ENCODE measurements around the gene GTPBP6. TPM values are rescaled to one million over a fixed set of nuclear protein-coding genes. Genes with fewer than 3 reads are reported as not detected.
"Not testable (repeated sequence)": the region's sequence is repeated elsewhere in the genome, so short reads cannot be mapped to it uniquely, and the experiment has no call there.

The GTPBP6 gene
- total RNA-seq, 3 donors from 2014 or later (not counting 1 experiment from before 2014, with no cell fraction given): 46.9 to 62.8 (median 49.8) TPM

- peaks cover 0 to 6% of the 10 kb centered on the region in 2 donors for H3K4me1 Mint-ChIP-seq
- no peaks in the 10 kb centered on the region for H3K36me3 Mint-ChIP-seq
- ATAC-seq: no peak
- no peaks in the 10 kb centered on the region for H3K9me3 Mint-ChIP-seq
- no peak for TF ChIP-seq CTCF (IDR thresholded peaks at IDR 0.05)
- Histone ChIP-seq H3K27me3 (ENCODE audit: control insufficient read depth, insufficient read depth, low read length) (no peaks in the 10 kb centered on the region), H3K36me3 (ENCODE audit: control insufficient read depth, insufficient read depth, low read length) (no peaks in the 10 kb centered on the region), H3K4me3 (ENCODE audit: low read length) (no peak overlapping the region), H3K4me1 (ENCODE audit: control insufficient read depth, insufficient read depth, low read length) (no peaks in the 10 kb centered on the region), H3K27ac (ENCODE audit: low read length) (no peak overlapping the region), H3K9me3 (ENCODE audit: control insufficient read depth, insufficient read depth, low read length) (no peaks in the 10 kb centered on the region)
- H3K4me3 Mint-ChIP-seq: no peak overlapping the region
- DNase-seq: no peak
- H3K27me3 Mint-ChIP-seq (ENCODE audit: low read depth in 2 of 2): no peaks in the 10 kb centered on the region
- H3K27ac Mint-ChIP-seq: no peak overlapping the region
- intact Hi-C loops (cut with micrococcal nuclease): no loop called here
- 86% methylated on average over 21 of the region's 21 CpGs for WGBS (ENCODE audit: insufficient coverage)
Measured at GRCh38 chrX:257681-258289, 60.8 kb downstream of the GTPBP6 start.

- ATAC-seq; H3K27me3 ChIP-seq (ENCODE audit: control insufficient read depth, insufficient read depth, low read length); H3K27ac ChIP-seq (ENCODE audit: low read length); H3K36me3 Mint-ChIP-seq; H3K4me3 ChIP-seq (ENCODE audit: low read length); DNase-seq; H3K9me3 Mint-ChIP-seq; H3K4me3 Mint-ChIP-seq; H3K4me1 ChIP-seq (ENCODE audit: control insufficient read depth, insufficient read depth, low read length); H3K36me3 ChIP-seq (ENCODE audit: control insufficient read depth, insufficient read depth, low read length); H3K9me3 ChIP-seq (ENCODE audit: control insufficient read depth, insufficient read depth, low read length); H3K27me3 Mint-ChIP-seq (ENCODE audit: low read depth in 2 of 2); H3K27ac Mint-ChIP-seq; intact Hi-C loops (cut with micrococcal nuclease): not testable (repeated sequence)
- H3K4me1 Mint-ChIP-seq: peaks cover 0 to 13% of the 10 kb centered on the region in 2 donors
- WGBS (ENCODE audit: insufficient coverage): 91% methylated on average over 14 of the region's 14 CpGs
Measured at GRCh38 chrX:257054-257453, 61.5 kb downstream of the GTPBP6 start.

GRCh38 chrX:255923-256331, 62.7 kb downstream of the GTPBP6 start:
- Histone ChIP-seq H3K9me3 (ENCODE audit: control insufficient read depth, insufficient read depth, low read length) (no peaks in the 10 kb centered on the region), H3K36me3 (ENCODE audit: control insufficient read depth, insufficient read depth, low read length) (no peaks in the 10 kb centered on the region), H3K27me3 (ENCODE audit: control insufficient read depth, insufficient read depth, low read length) (no peaks in the 10 kb centered on the region), H3K27ac (ENCODE audit: low read length) (no peak overlapping the region), H3K4me3 (ENCODE audit: low read length) (no peak overlapping the region), H3K4me1 (ENCODE audit: control insufficient read depth, insufficient read depth, low read length) (peaks cover 4% of the 10 kb centered on the region)
- H3K4me3 Mint-ChIP-seq: no peak overlapping the region
- H3K9me3 Mint-ChIP-seq: no peaks in the 10 kb centered on the region
- no peaks in the 10 kb centered on the region for H3K36me3 Mint-ChIP-seq
- H3K4me1 Mint-ChIP-seq: peaks cover 0 to 20% of the 10 kb centered on the region in 2 donors
- TF ChIP-seq CTCF (IDR thresholded peaks at IDR 0.05): no peak
- 91% methylated on average over 28 of the region's 28 CpGs for WGBS (ENCODE audit: insufficient coverage)
- H3K27ac Mint-ChIP-seq: no peak overlapping the region
- intact Hi-C loops (cut with micrococcal nuclease): no loop called here
- ATAC-seq (peak in 1 of 3 donors; percentile 15), DNase-seq (no peak)
- H3K27me3 Mint-ChIP-seq (ENCODE audit: low read depth in 2 of 2): no peaks in the 10 kb centered on the region

Other genes starting within 250 kb of the GTPBP6 start
- 10 to 100 TPM; 16.3 to 20.9 (median 16.6) TPM for gene PLCXD1, start 37.4 kb downstream of the GTPBP6 start, total RNA-seq
- gene PPP2R3B, start 68.1 kb upstream of the GTPBP6 start, total RNA-seq: 10 to 100 TPM; 14.0 to 19.4 (median 14.6) TPM